Measurements from ENCODE around the gene MISP.

GRCh38 chr19:763181-763580 lies 12.3 kb downstream of the MISP start:
- TF ChIP-seq PBX3 (CRISPR knock-in tag; IDR thresholded peaks at IDR 0.05; ENCODE audit: borderline replicate concordance) (no peak), ZNF747 (CRISPR knock-in tag; IDR thresholded peaks at IDR 0.05; ENCODE audit: borderline replicate concordance) (no peak), CENPBD1 (CRISPR knock-in tag; IDR thresholded peaks at IDR 0.05; ENCODE audit: borderline replicate concordance, low read depth) (no peak), NR2F1 (CRISPR knock-in tag; IDR thresholded peaks at IDR 0.05) (no peak), EZH2 (conservative IDR thresholded peaks at IDR 0.05; ENCODE audit: low read depth, low read length) (no peak), FOXJ3 (CRISPR knock-in tag; IDR thresholded peaks at IDR 0.05; ENCODE audit: borderline replicate concordance) (no peak), ZNF639 (CRISPR knock-in tag; conservative IDR thresholded peaks at IDR 0.05) (no peak), CTCF (CRISPR knock-in tag; IDR thresholded peaks at IDR 0.05) (no peak), ZNF484 (CRISPR knock-in tag; IDR thresholded peaks at IDR 0.05; ENCODE audit: borderline replicate concordance, low read depth) (no peak), KLF16 (CRISPR knock-in tag; IDR thresholded peaks at IDR 0.05) (no peak), MYC (CRISPR knock-in tag; IDR thresholded peaks at IDR 0.05; ENCODE audit: borderline replicate concordance) (no peak), ZNF138 (CRISPR knock-in tag; IDR thresholded peaks at IDR 0.05; ENCODE audit: low read depth) (no peak), RNF2 (conservative IDR thresholded peaks at IDR 0.05; ENCODE audit: low read depth) (no peak)

Measured in HepG2 (cell line).